DND-41 (cell line): ENCODE data around the gene GOLGA6C.
A peak's percentile ranks its signal among the peaks of the same experiment; 100 is the strongest.
"Not testable (repeated sequence)": the region's sequence is repeated elsewhere in the genome, so short reads cannot be mapped to it uniquely, and the experiment has no call there.

ENCODE experiments used
- ATAC-seq: fragments of 200-7000 bp; cut with Tn5 transposase; 3 replicates; pipeline ENCODE4 v1.9.1; 2021; ENCODE audit warnings: low read depth; ENCODE audit not compliant: insufficient read depth
- DNase-seq: peaks from one replicate; pipeline ENCODE4 v3.0.0-alpha.2; 2020
- H2AFZ ChIP-seq: 2 replicates; pipeline ENCODE4 v1.6.0; 2012; ENCODE audit warnings: low read depth, low read length
- H3K27ac ChIP-seq: 2 replicates; pipeline ENCODE4 v1.5.1; 2012; ENCODE audit warnings: low read length, inconsistent platforms
- H3K27me3 ChIP-seq: fragments of 200-600 bp; sonication (generic); 2 replicates; pipeline ENCODE4 v1.6.0; 2012; ENCODE audit warnings: low read length, mild to moderate bottlenecking, inconsistent platforms; ENCODE audit not compliant: insufficient read depth, poor library complexity
- H3K36me3 ChIP-seq: 2 replicates; pipeline ENCODE4 v1.5.1; 2012; ENCODE audit warnings: low read length, inconsistent platforms; ENCODE audit not compliant: insufficient read depth
- H3K4me1 ChIP-seq: 2 replicates; pipeline ENCODE4 v1.5.1; 2012; ENCODE audit warnings: mild to moderate bottlenecking, low read length; ENCODE audit not compliant: insufficient read depth
- H3K4me2 ChIP-seq: 2 replicates; pipeline ENCODE4 v1.6.0; 2012; ENCODE audit warnings: mild to moderate bottlenecking, moderate library complexity, low read length, inconsistent platforms; ENCODE audit not compliant: insufficient read depth
- H3K4me3 ChIP-seq, 2 experiments: fragments of 200-600 bp in 1 of 2; shearing (Covaris generic) in 1 of 2; 2 replicates each; pipeline ENCODE4 v1.5.1; 2012 to 2016; ENCODE audit warnings: inconsistent platforms in 2 of 2, low read length in 2 of 2, mild to moderate bottlenecking in 2 of 2, low read depth in 1 of 2, moderate library complexity in 1 of 2
- H3K79me2 ChIP-seq: 2 replicates; pipeline ENCODE4 v1.6.0; 2012; ENCODE audit warnings: low read length, inconsistent platforms; ENCODE audit not compliant: insufficient read depth
- H3K9ac ChIP-seq: 2 replicates; pipeline ENCODE4 v1.6.0; 2012; ENCODE audit warnings: low read depth, mild to moderate bottlenecking, inconsistent platforms, low read length, moderate library complexity
- H3K9me3 ChIP-seq: 2 replicates; pipeline ENCODE4 v1.5.1; 2012; ENCODE audit warnings: low read length, moderate library complexity, mild to moderate bottlenecking, inconsistent platforms; ENCODE audit not compliant: insufficient read depth, severe bottlenecking
- H4K20me1 ChIP-seq: 2 replicates; pipeline ENCODE4 v1.6.0; 2012; ENCODE audit warnings: low read length; ENCODE audit not compliant: insufficient read depth
- TF ChIP-seq, protein P1 (sequence below): IDR thresholded peaks from 2 replicates; pipeline ENCODE4 v1.5.1; 2012; ENCODE audit warnings: borderline replicate concordance, low read length, moderate library complexity, mild to moderate bottlenecking; ENCODE audit not compliant: poor library complexity, severe bottlenecking; ENCODE audit errors: extremely low read depth

GOLGA6C gene

DNA sequence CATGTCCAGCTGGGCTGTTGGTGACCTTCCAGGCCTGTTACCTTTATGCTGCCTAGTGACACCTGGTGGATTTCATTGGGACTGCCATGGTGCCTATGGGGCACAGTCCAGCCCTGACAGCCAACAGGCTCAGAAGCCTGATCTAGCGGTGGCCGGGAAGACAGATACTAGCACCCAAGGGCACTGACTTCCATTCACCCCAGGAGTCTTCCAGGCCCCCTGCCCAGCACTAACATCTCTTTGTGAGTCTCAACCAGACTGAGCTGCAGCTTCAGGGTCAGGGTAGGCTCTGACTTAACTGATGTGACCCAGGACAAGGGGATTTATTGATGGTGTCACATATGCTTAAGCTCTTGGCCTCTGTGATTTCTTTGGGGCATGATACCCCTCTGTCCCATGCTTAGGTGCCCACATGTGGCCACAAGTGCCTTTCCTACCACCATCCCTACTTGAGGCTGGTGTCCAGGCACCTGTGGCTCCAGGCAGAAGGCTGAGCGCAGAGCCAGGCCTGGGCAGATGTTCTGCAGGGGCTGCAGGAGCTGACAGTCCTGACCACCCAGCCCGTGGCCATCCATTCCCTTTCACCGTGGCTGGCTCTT, 16.5 kb downstream of the GOLGA6C start:
- not testable (repeated sequence) for H3K4me1 ChIP-seq, H3K4me3 ChIP-seq, H3K9ac ChIP-seq, H3K36me3 ChIP-seq, H3K27me3 ChIP-seq, H2AFZ ChIP-seq, H3K9me3 ChIP-seq, H3K79me2 ChIP-seq, H3K4me2 ChIP-seq, H3K27ac ChIP-seq, H4K20me1 ChIP-seq
- TF ChIP-seq, protein P1, sequence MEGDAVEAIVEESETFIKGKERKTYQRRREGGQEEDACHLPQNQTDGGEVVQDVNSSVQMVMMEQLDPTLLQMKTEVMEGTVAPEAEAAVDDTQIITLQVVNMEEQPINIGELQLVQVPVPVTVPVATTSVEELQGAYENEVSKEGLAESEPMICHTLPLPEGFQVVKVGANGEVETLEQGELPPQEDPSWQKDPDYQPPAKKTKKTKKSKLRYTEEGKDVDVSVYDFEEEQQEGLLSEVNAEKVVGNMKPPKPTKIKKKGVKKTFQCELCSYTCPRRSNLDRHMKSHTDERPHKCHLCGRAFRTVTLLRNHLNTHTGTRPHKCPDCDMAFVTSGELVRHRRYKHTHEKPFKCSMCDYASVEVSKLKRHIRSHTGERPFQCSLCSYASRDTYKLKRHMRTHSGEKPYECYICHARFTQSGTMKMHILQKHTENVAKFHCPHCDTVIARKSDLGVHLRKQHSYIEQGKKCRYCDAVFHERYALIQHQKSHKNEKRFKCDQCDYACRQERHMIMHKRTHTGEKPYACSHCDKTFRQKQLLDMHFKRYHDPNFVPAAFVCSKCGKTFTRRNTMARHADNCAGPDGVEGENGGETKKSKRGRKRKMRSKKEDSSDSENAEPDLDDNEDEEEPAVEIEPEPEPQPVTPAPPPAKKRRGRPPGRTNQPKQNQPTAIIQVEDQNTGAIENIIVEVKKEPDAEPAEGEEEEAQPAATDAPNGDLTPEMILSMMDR: peak; percentile 37
- peak; percentile 84 for ATAC-seq
- DNase-seq: peak; percentile 62

DNA sequence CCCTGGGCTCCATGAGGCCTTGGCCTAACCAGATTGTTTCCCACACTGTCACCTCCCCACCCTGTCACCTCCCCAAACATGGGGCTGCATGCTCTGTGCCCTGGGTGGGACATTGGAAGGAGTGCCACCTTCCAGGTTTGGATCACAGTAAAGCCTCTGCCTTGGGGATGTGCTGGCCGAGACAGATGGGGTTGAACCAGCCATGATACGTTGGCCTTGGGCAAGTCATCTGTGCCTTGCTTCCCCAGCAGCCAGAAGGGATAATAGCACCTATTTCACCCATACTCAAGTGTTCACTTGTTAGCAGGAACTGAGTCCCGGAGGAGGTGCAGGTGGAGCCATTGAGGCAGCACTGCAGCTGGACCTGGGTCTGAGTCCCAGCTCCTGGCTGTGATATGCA, 17.5 kb downstream of the GOLGA6C start:
- not testable (repeated sequence) for H3K4me2 ChIP-seq, H3K9ac ChIP-seq, H4K20me1 ChIP-seq, H3K79me2 ChIP-seq, H3K27me3 ChIP-seq, H3K4me1 ChIP-seq, H3K36me3 ChIP-seq, H3K9me3 ChIP-seq, H3K4me3 ChIP-seq, H2AFZ ChIP-seq, DNase-seq, ATAC-seq, H3K27ac ChIP-seq

DNA sequence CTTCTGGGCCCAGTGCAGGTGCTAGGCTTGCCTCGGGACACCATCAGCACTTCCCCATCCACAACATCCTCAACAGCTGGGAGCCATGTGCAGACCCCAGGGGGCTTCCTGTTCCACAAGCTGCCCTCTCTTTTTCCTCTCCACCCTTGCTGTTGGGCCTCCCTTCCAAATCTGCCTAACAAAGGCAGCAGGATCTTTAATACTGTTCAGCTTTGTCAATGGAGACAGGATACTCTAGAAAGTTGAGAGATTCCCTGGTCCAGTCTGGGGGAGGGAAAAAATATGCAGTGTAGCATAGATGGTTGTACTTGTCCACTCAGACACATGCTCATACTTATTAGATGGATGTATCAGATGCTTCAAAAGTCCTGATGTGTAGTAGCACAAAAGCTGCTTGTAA, 20.4 kb downstream of the GOLGA6C start:
- not testable (repeated sequence) for H3K9me3 ChIP-seq, H3K4me3 ChIP-seq, H3K79me2 ChIP-seq, H3K27me3 ChIP-seq, H2AFZ ChIP-seq, ATAC-seq, H4K20me1 ChIP-seq, H3K36me3 ChIP-seq, DNase-seq, H3K4me1 ChIP-seq, H3K4me2 ChIP-seq, H3K27ac ChIP-seq, H3K9ac ChIP-seq

DNA sequence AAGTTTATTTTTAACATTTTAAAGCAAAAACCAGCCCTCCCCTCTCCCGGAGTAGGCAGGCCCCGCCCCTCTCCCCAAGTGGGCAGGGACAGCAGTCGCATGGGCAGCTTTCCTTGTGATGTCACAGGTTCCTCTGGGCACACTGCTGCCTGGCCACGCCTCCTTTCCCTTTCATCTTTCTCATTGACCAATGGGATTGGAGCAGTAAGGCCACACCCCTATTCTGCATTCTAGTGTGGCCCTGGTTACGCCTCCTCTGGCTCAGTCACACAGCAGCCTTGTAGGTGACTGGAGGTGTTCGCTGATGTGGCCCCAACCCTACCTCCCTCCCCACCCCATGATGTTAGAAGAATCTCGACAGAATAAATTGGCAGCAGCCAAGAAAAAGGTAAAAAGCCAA, 24.4 kb downstream of the GOLGA6C start, which contains the start of gene GOLGA6D:
Gene GOLGA6D (plus strand): TSS at position 264 of the 400 bp plus-strand sequence. CDS start 41 bp downstream, at position 305.
- H3K4me2 ChIP-seq, H3K27me3 ChIP-seq, H3K4me1 ChIP-seq, H2AFZ ChIP-seq, ATAC-seq, H3K79me2 ChIP-seq, H3K36me3 ChIP-seq, H3K4me3 ChIP-seq, H3K9ac ChIP-seq, DNase-seq, H3K27ac ChIP-seq, H3K9me3 ChIP-seq, H4K20me1 ChIP-seq: not testable (repeated sequence)

DNA sequence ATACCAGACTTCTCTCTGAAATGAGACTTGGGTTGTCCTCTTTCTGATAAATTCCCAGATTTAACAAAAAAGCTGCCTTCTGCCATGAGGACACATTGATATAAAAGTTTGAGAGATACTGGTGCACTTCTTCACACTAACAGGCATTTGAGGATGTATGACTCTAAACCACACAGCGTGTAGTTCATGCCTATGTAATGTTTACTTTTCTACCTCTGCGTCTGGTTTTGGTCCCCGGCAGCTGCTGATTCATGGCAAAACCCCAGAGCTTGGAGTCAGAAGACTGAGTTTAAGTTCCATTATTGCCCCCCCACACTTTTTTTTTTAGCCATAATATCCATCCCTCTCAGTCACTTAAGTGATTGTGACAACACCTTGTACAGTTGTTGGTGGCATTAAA, 26.0 kb downstream of the GOLGA6C start:
- ATAC-seq, H3K27ac ChIP-seq, H3K4me3 ChIP-seq, H2AFZ ChIP-seq, H3K4me2 ChIP-seq, H3K9me3 ChIP-seq, H3K79me2 ChIP-seq, H3K27me3 ChIP-seq, H4K20me1 ChIP-seq, H3K4me1 ChIP-seq, H3K36me3 ChIP-seq, DNase-seq, H3K9ac ChIP-seq: not testable (repeated sequence)

DNA sequence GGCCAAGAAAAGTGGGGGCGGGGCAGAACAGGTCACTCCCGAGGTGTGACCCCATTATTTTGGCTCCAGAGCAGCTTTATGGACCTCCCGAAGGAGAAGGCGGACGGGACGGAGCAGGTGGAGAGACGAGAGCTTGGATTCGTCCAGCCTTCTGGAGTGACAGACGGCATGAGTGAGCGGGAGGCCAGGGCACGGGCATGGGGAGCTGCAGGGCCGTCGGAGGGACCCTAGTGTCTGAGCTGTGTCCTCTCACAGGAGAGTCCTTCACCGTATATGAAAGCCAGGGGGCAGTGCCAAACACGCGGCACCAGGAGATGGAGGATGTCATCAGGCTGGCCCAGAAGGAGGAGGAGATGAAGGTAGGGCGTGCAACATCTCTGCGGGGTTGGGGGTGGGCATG, 35.5 kb downstream of the GOLGA6C start:
- H3K9me3 ChIP-seq, H3K4me3 ChIP-seq, DNase-seq, H2AFZ ChIP-seq, ATAC-seq, H3K9ac ChIP-seq, H3K27ac ChIP-seq, H3K36me3 ChIP-seq, H4K20me1 ChIP-seq, H3K4me1 ChIP-seq, H3K79me2 ChIP-seq, H3K27me3 ChIP-seq, H3K4me2 ChIP-seq: not testable (repeated sequence)

DNA sequence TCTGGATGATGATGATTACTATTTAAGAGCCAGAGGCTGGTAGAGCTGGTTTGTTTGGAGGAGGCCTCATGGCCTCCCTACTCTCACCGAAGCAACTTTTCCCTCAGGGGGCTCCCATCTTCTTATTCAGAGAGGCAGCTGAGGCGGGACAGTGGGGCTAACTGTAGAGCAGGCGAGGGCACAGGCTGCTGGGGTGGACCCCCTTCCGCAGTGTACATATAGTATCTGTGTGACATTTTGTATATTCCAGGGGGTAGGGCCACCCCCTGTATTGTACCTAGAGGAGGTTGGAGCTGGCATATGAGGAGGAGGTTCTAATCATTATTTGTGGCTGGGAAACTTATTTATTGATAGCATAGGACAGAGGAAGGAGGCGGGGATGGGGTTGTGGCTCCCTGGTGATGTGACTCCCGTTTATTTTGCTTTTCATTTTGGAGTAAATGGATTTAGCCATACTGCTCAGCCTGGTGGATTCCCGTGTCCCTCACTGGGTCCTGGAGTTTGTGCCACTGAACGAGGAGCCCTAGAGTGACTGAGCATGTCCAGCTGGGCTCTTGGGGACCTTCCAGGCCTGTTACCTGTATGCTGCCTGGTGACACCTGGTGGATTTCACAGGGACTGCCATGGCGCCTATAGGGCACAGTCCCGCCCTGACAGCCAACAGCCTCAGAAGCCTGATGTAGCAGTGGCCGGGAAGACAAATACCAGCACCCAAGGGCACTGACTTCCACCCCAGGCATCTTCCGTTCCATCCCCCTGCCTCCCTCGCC, 40.6 kb downstream of the GOLGA6C start:
- not testable (repeated sequence) for DNase-seq, H3K4me2 ChIP-seq, H3K27me3 ChIP-seq, H3K36me3 ChIP-seq, H3K9ac ChIP-seq, H3K4me3 ChIP-seq, H3K79me2 ChIP-seq, H4K20me1 ChIP-seq, H2AFZ ChIP-seq, H3K4me1 ChIP-seq, H3K27ac ChIP-seq, H3K9me3 ChIP-seq
- ATAC-seq: peak; percentile 62
